Measurements from ENCODE around the gene REP15. TPM values are rescaled to one million over a fixed set of nuclear protein-coding genes. Genes with fewer than 3 reads are reported as not detected.
A peak's percentile ranks its signal among the peaks of the same experiment; 100 is the strongest.

Gene REP15
- total RNA-seq, 4 donors from 2014 or later: 7.5 to 210 (median 45.3) TPM

GRCh38 chr12:27695556-27696292, 523 bp upstream of the REP15 start:
- peak overlapping the region; percentile 28 to 71 (median 70) for H3K27ac ChIP-seq
- no peaks in the 10 kb centered on the region for H3K9me3 ChIP-seq
- TF ChIP-seq POLR2AphosphoS5 (IDR thresholded peaks at IDR 0.05): no peak
- no peak for TF ChIP-seq POLR2A (IDR thresholded peaks at IDR 0.05)
- TF ChIP-seq CTCF (IDR thresholded peaks at IDR 0.05): no peak
- intact Hi-C loops (cut with DNase I; ENCODE audit: low total_unique reads): no loop called here
- DNase-seq: no peak
- peaks cover 0 to 34% (median 0%) of the 10 kb centered on the region in 4 donors for H3K36me3 ChIP-seq
- in situ Hi-C loops (cut with MboI; ENCODE audit: low pct_ligation_motif_present in 1 of 4, low pct_unique_long_range_greater_than_20kb in 1 of 4, low sequenced_read_pairs in 3 of 4): no loop called here
- no peak overlapping the region for H3K4me3 ChIP-seq
- peaks cover 0 to 24% (median 4%) of the 10 kb centered on the region in 4 donors for H3K4me1 ChIP-seq
- 57 to 61% methylated on average over 6 of the region's 6 CpGs for WGBS, 2 donors (ENCODE audit: low coverage in 1 of 2)
- no peaks in the 10 kb centered on the region for H3K27me3 ChIP-seq

- Histone ChIP-seq H3K4me3 (peak overlapping the region in 3 of 4 donors; percentile 18 to 41 (median 21)), H3K27ac (peak overlapping the region; percentile 46 to 71 (median 65)), H3K4me1 (peaks cover 0 to 24% (median 4%) of the 10 kb centered on the region in 4 donors), H3K36me3 (peaks cover 0 to 21% (median 0%) of the 10 kb centered on the region in 4 donors), H3K9me3 (no peaks in the 10 kb centered on the region), H3K27me3 (no peaks in the 10 kb centered on the region)
- in situ Hi-C loops (cut with MboI; ENCODE audit: low pct_ligation_motif_present in 1 of 4, low pct_unique_long_range_greater_than_20kb in 1 of 4, low sequenced_read_pairs in 3 of 4) (no loop called here), intact Hi-C loops (cut with DNase I; ENCODE audit: low total_unique reads) (no loop called here)
- no peak for DNase-seq
- TF ChIP-seq POLR2AphosphoS5 (IDR thresholded peaks at IDR 0.05) (no peak), EP300 (IDR thresholded peaks at IDR 0.05; ENCODE audit: low read depth) (no peak), CTCF (IDR thresholded peaks at IDR 0.05) (no peak), POLR2A (IDR thresholded peaks at IDR 0.05) (no peak)
- WGBS, 2 donors (ENCODE audit: low coverage in 1 of 2): 49 to 52% methylated on average over 2 to 3 of the region's 3 CpGs
Measured at GRCh38 chr12:27696864-27697564, 767 bp downstream of the REP15 start.

- Histone ChIP-seq H3K27ac (no peak overlapping the region), H3K9me3 (no peaks in the 10 kb centered on the region), H3K4me3 (no peak overlapping the region), H3K27me3 (no peaks in the 10 kb centered on the region), H3K36me3 (no peaks in the 10 kb centered on the region), H3K4me1 (no peaks in the 10 kb centered on the region)
- intact Hi-C loops (cut with DNase I; ENCODE audit: low total_unique reads) (no loop called here), in situ Hi-C loops (cut with MboI; ENCODE audit: low pct_ligation_motif_present in 1 of 4, low pct_unique_long_range_greater_than_20kb in 1 of 4, low sequenced_read_pairs in 3 of 4) (no loop called here)
- 0% methylated on average over 1 to 4 of the region's 4 CpGs for whole genome bisulfite sequencing, 2 donors (ENCODE audit: low coverage in 1 of 2)
- TF ChIP-seq CTCF (IDR thresholded peaks at IDR 0.05) (peak; percentile 80 to 87 (median 84)), POLR2A (IDR thresholded peaks at IDR 0.05) (no peak)
- DNase-seq: peak; percentile 85
Measured at GRCh38 chr12:27703720-27704452, 7.6 kb downstream of the REP15 start.

GRCh38 chr12:27705263-27705662, 9.0 kb downstream of the REP15 start:
- Histone ChIP-seq H3K27ac (no peak overlapping the region), H3K4me3 (no peak overlapping the region), H3K36me3 (no peaks in the 10 kb centered on the region), H3K4me1 (peaks cover 0 to 7% (median 5%) of the 10 kb centered on the region in 4 donors), H3K9me3 (no peaks in the 10 kb centered on the region), H3K27me3 (no peaks in the 10 kb centered on the region)
- no peak for TF ChIP-seq POLR2AphosphoS5 (IDR thresholded peaks at IDR 0.05)
- no peak for TF ChIP-seq CTCF (IDR thresholded peaks at IDR 0.05)
- TF ChIP-seq POLR2A (IDR thresholded peaks at IDR 0.05): no peak
- TF ChIP-seq EP300 (IDR thresholded peaks at IDR 0.05; ENCODE audit: low read depth): no peak
- in situ Hi-C loops (cut with MboI; ENCODE audit: low pct_ligation_motif_present in 1 of 4, low pct_unique_long_range_greater_than_20kb in 1 of 4, low sequenced_read_pairs in 3 of 4) (no loop called here), intact Hi-C loops (cut with DNase I; ENCODE audit: low total_unique reads) (no loop called here)
- WGBS, 2 donors (ENCODE audit: low coverage in 1 of 2): 80 to 93% methylated on average over 1 to 8 of the region's 8 CpGs
- no peak for DNase-seq

Data from transverse colon (tissue), 4 donors.